Measurements from ENCODE around the gene LCE2A. TPM values are rescaled to one million over a fixed set of nuclear protein-coding genes. Genes with fewer than 3 reads are reported as not detected.

The LCE2A gene
- total RNA-seq, 1 experiment from 2014 or later = not detected

GRCh38 chr1:152667648-152668047 lies 30.5 kb upstream of the LCE2A start:
- no peak overlapping the region for H3K14ac ChIP-seq (ENCODE audit: insufficient read depth, low read length)
- H3K27ac ChIP-seq (ENCODE audit: insufficient read length, low read depth, low read length) = no peak overlapping the region
- no peak overlapping the region for H2BK5ac ChIP-seq (ENCODE audit: insufficient read length, low read length)
- no peak overlapping the region for H4K8ac ChIP-seq (replicated peaks; ENCODE audit: insufficient read length, low read depth, low read length)
- Mint-ChIP-seq H3K27me3 (ENCODE audit: low read depth) (no peaks in the 10 kb centered on the region; the same call in none of the 2 replicates), H3K36me3 (ENCODE audit: insufficient read depth in 1 of 3, low read depth in 3 of 3) (peaks cover 4 to 13% (median 11%) of the 10 kb centered on the region in 3 experiments), H3K9me3 (peaks cover 95 to 97% of the 10 kb centered on the region in 2 experiments), H3K4me1 (no peaks in the 10 kb centered on the region), H3K4me3 (no peak overlapping the region), H3K27ac (no peak overlapping the region)
- H2BK15ac ChIP-seq (ENCODE audit: low read depth, low read length) = no peak overlapping the region
- H2BK12ac ChIP-seq (ENCODE audit: insufficient read length, low read depth, low read length) = no peak overlapping the region
- H4K5ac ChIP-seq (ENCODE audit: insufficient read length, low read depth, low read length) = no peak overlapping the region
- H2BK20ac ChIP-seq (ENCODE audit: low read depth, low read length, poor library complexity, severe bottlenecking) = no peak overlapping the region
- no peak overlapping the region for H3K4me2 ChIP-seq (ENCODE audit: insufficient read depth, insufficient read length, low read length)
- no peak for DNase-seq
- no peak overlapping the region for H3T11ph ChIP-seq (ENCODE audit: low read length)
- no peak overlapping the region for H2AK5ac ChIP-seq (ENCODE audit: insufficient read length, low read length)
- no peaks in the 10 kb centered on the region for H3K79me1 ChIP-seq (ENCODE audit: insufficient read depth, low read depth, low read length, poor library complexity, severe bottlenecking)
- H4K91ac ChIP-seq (ENCODE audit: insufficient read length, low read depth, low read length) = no peak overlapping the region
- H3K18ac ChIP-seq (ENCODE audit: insufficient read length, low read depth, low read length) = no peak overlapping the region
- H2AFZ ChIP-seq (ENCODE audit: low read length) = no peak overlapping the region
- TF ChIP-seq CTCF (conservative IDR thresholded peaks at IDR 0.05) = no peak
- H3K4me1 ChIP-seq (ENCODE audit: insufficient read depth, low read length) = no peaks in the 10 kb centered on the region
- H3K27me3 ChIP-seq (ENCODE audit: insufficient read depth, low read length) = no peaks in the 10 kb centered on the region; the same call in 1 of the 2 replicates
- H3K4ac ChIP-seq (ENCODE audit: low read depth, low read length) = no peak overlapping the region
- no peak overlapping the region for H3K23ac ChIP-seq (ENCODE audit: insufficient read length, low read depth, low read length)
- H4K20me1 ChIP-seq (ENCODE audit: control insufficient read depth, insufficient read depth, insufficient read length) = no peaks in the 10 kb centered on the region
- H3K9me3 ChIP-seq (ENCODE audit: control insufficient read depth, low read depth, low read length) = peaks cover 96% of the 10 kb centered on the region
- H2BK120ac ChIP-seq (ENCODE audit: low read depth, low read length, poor library complexity, severe bottlenecking) = no peak overlapping the region
- H3K9ac ChIP-seq (ENCODE audit: extremely low read depth, insufficient read length, low read length) = no peak overlapping the region
- H3K56ac ChIP-seq (ENCODE audit: insufficient read length, low read depth, low read length) = no peak overlapping the region
- no peaks in the 10 kb centered on the region for H3K23me2 ChIP-seq (ENCODE audit: insufficient read length, low read depth, low read length, poor library complexity, severe bottlenecking)
- WGBS (ENCODE audit: extremely low coverage, insufficient read length, low lambda C conversion rate) = no CpG with 5 or more reads among the region's 5 CpGs
- H3K79me2 ChIP-seq (ENCODE audit: insufficient read depth, low read length) = no peaks in the 10 kb centered on the region

Data from H9 (cell line).